ENCODE results near the gene S100A5.

Gene S100A5

DNA sequence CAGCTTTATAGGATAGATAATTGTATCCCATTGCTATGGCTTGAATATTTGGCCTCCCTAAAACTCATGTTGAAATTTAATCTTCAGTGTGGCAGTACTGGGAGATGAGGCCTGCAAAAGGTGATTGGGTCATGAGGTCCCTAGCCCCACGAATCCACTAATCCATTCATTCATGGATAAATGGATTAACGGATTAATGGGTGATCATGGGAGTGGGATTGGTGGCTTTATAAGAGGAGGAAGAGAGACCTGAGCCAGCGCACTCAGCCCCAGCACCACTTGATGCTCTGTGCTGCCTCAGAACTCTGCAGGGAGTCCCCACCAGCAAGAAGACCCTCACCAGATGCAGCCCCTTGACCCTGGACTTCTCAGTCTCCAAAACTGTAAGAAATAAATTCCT is 37.0 kb downstream of the S100A5 start:
- DNase-seq = no peak

GRCh38 chr1:153498746-153499145 is 42.0 kb downstream of the S100A5 start:
- no peak for DNase-seq

GRCh38 chr1:153495536-153495935 is 45.2 kb downstream of the S100A5 start:
- DNase-seq = no peak

- peak; percentile 82 for DNase-seq
Measured at GRCh38 chr1:153494976-153495535, 45.7 kb downstream of the S100A5 start.

DNA sequence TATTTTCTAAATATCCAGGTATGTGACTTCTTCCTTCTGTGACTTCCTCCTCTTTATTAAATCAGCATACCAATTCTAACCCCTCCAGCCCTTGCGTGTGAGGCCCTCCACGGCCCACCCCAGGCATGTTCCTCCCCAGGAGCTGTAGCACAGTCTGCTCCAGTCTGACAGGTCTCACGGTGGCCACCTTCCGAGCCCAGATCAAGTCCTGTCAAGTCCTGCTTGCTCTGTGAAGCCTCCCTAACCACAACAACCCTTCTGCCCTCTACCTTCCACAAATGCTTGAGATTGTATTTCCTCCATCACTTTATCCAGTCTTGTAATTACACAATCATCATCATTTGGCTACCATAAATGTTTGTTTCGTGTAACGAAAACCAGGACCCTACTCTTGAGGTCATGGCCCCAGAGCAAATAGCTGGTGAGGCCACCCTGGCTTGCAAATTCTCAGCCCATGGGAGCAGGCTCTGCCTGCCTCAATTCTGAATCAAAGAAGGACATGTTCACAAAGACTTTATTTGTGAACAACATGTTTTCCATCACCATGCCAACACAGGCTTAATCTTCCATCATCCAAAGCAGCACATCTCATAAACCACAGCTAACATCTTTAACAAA is 47.3 kb downstream of the S100A5 start:
- DNase-seq = no peak

DNA sequence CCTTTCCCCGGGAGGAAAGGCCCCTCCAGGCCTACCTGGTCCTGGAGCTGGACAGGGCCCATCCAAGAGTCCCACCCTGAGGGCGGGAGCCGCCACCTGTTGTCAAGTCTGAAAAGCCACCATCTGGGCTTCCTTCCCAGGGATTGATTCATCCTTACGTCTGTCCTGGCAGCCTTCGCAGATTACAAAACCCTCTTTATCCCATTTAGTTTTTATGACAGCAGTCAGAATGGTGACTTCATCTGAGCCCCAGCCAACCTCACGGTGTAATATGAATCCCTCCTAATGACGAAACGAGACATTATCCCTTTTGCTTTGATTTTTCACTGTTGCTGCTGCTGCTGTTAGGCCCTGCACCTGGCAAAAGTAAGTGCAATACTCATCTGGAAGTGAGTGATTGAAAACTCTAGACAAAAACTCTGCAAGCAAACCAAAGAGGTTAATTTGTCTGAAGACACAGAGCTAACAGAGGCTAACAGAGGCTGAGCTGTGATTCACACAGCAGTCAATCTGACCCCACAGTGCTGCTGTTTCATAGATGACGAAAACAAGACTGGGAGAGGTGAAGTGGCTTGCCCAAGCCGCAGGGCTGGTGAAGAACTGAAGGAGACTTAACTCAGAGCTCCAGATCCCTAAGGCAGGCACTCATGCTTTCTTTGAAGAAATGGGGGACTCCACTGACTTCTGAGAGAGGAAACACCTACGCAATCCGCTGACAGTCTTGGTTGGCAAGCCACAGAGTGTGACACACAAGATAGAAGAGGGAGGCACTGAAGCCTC is 50.3 kb downstream of the S100A5 start:
- DNase-seq = peak; percentile 77

GRCh38 chr1:153488731-153489130 is 52.0 kb downstream of the S100A5 start:
- peak; percentile 61 for DNase-seq

GRCh38 chr1:153487707-153488106 is 53.0 kb downstream of the S100A5 start:
- no peak for DNase-seq

Measured in hematopoietic multipotent progenitor cell treated with erythropoietin and hydrocortisone succinate and interleukin-3 and kit ligand, for 4 days (in vitro differentiated cells).